ENCODE results near the gene SPTBN1. TPM values are rescaled to one million over a fixed set of nuclear protein-coding genes. Genes with fewer than 3 reads are reported as not detected.

SPTBN1 gene
- total RNA-seq, 1 donor from 2014 or later: 83.2 TPM

DNA sequence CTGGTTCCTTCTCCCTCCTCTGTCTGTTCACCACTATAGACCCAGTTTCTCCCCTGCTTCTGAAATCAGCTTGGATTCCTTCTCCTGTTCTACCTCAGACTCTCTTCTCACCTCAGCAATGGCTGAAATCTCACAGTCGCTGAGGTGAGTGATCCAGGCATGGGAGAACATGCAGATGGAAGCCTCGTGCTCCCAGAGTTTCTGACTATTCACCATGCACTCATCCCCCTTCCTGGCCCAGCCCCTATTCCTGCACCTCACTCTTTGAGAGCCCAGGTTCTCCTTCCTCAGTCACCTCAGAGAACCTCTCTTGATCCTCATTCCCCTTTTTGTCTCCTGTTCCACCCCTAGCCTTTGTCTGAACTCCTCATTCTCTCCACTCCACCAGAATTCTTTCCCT is 78.5 kb downstream of the SPTBN1 start:
- H3K27ac Mint-ChIP-seq: no peak overlapping the region
- CTCF ChIA-PET: interaction anchor here (0.8 kb wide), 1 partner anchor 23 kb away, joined by 3 read pairs; no protein-coding TSS in a partner anchor
- TF ChIP-seq, protein P1, sequence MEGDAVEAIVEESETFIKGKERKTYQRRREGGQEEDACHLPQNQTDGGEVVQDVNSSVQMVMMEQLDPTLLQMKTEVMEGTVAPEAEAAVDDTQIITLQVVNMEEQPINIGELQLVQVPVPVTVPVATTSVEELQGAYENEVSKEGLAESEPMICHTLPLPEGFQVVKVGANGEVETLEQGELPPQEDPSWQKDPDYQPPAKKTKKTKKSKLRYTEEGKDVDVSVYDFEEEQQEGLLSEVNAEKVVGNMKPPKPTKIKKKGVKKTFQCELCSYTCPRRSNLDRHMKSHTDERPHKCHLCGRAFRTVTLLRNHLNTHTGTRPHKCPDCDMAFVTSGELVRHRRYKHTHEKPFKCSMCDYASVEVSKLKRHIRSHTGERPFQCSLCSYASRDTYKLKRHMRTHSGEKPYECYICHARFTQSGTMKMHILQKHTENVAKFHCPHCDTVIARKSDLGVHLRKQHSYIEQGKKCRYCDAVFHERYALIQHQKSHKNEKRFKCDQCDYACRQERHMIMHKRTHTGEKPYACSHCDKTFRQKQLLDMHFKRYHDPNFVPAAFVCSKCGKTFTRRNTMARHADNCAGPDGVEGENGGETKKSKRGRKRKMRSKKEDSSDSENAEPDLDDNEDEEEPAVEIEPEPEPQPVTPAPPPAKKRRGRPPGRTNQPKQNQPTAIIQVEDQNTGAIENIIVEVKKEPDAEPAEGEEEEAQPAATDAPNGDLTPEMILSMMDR (IDR thresholded peaks at IDR 0.05): no peak

DNA sequence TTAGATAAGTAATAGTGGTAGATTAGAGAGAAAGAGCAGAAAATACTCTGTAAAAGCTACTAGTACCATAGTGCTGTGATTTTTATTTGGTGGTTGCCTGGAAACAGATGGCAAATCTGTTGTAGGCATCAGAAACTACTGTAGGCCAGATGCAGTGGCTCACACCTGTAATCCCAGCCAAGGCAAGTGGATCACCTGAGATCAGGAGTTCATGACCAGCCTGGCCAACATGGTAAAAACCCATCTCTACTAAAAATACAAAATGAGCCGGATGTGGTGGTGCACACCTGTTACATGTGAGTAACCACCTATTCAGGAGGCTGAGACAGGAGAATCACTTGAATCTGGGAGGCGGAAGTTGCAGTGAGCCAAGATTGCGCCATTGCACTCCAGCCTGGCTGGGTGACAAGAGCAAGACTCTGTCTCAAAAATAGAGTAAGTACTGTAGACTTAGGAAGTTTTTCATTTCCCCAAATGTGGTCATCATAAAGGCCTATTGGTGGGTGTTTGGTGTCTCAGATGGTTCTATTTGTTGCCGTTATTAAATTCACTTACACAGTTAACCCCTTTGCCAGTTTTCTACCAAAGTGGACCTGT is 79.6 kb downstream of the SPTBN1 start:
- CTCF ChIA-PET: interaction anchor here (1.2 kb wide), 1 partner anchor 12 kb away, joined by 3 read pairs; no protein-coding TSS in a partner anchor
- peak; percentile 40 for ATAC-seq (ENCODE audit: low read depth)

More for the DNA sequence above, 78.5 kb downstream of the SPTBN1 start:
- POLR2A ChIA-PET: no interaction called here
- H3K4me3 Mint-ChIP-seq: no peak overlapping the region
- H3K36me3 Mint-ChIP-seq (ENCODE audit: low read depth): no peaks in the 10 kb centered on the region
- DNase-seq (no peak), ATAC-seq (ENCODE audit: low read depth) (no peak)
- H3K27me3 Mint-ChIP-seq: no peaks in the 10 kb centered on the region
- no peaks in the 10 kb centered on the region for H3K9me3 Mint-ChIP-seq
- H3K4me1 Mint-ChIP-seq: peaks cover 20% of the 10 kb centered on the region
- intact Hi-C loops (cut with micrococcal nuclease): no loop called here

DNA sequence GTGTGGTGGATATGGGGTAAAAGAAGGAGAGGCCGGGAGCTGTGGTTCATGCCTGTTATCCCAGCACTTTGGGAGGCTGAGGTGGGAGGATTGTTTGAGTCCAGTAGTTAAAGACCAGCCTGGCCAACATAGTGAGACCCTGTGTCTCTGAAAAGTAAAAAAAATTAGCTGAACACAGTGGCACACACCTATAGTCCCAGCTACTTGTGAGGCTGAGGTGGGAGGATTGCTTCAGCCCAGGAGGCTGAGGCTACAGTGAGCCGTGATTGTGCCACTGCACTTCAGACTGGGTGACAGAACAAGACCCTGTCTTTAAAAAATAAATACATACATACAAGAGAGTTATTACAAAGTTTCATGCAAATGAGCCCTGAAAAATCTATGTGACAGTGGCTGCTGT is 80.6 kb downstream of the SPTBN1 start:
- no peaks in the 10 kb centered on the region for H3K9me3 Mint-ChIP-seq

More for the DNA sequence above, 79.6 kb downstream of the SPTBN1 start:
- TF ChIP-seq, protein P1 (IDR thresholded peaks at IDR 0.05): no peak
- H3K4me3 Mint-ChIP-seq: no peak overlapping the region
- POLR2A ChIA-PET: interaction anchor here (1.1 kb wide), 1 partner anchor 46 kb away, joined by 7 read pairs; no protein-coding TSS in a partner anchor
- peaks cover 20% of the 10 kb centered on the region for H3K4me1 Mint-ChIP-seq
- H3K36me3 Mint-ChIP-seq (ENCODE audit: low read depth): no peaks in the 10 kb centered on the region
- no peak for DNase-seq
- no peaks in the 10 kb centered on the region for H3K27me3 Mint-ChIP-seq
- H3K9me3 Mint-ChIP-seq: no peaks in the 10 kb centered on the region
- intact Hi-C loops (cut with micrococcal nuclease): loop anchor here (2.0 kb wide), 1 partner anchor 21 kb away; no protein-coding TSS in a partner anchor
- H3K27ac Mint-ChIP-seq: no peak overlapping the region

DNA sequence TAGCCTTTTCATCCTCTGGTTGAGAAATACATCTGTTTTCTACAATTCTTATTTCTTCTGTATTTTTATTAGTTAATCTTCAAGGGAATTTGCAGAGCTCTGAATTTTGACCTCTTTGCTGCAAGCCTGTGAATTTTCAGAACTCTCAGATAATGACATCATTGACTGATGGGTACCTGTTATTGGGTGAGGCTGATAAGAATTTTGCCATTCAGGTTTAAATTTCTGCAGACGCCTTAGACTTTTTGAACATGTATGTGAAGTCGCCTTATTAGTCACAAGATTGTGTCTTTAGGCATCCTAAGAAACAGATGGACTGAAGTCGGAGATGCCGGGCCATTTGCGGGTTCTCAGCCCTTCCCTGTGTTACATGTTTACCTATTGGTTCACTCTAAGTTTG is 82.4 kb downstream of the SPTBN1 start:
- TF ChIP-seq, protein P1 (IDR thresholded peaks at IDR 0.05): no peak
- ChIA-PET CTCF (no interaction called here), POLR2A (no interaction called here)
- H3K9me3 Mint-ChIP-seq: no peaks in the 10 kb centered on the region
- ATAC-seq (ENCODE audit: low read depth) (no peak), DNase-seq (no peak)
- no peaks in the 10 kb centered on the region for H3K27me3 Mint-ChIP-seq
- H3K4me3 Mint-ChIP-seq: no peak overlapping the region
- intact Hi-C loops (cut with micrococcal nuclease): no loop called here
- H3K4me1 Mint-ChIP-seq: peaks cover 12% of the 10 kb centered on the region
- no peak overlapping the region for H3K27ac Mint-ChIP-seq
- no peaks in the 10 kb centered on the region for H3K36me3 Mint-ChIP-seq (ENCODE audit: low read depth)

More for the DNA sequence above, 80.6 kb downstream of the SPTBN1 start:
- TF ChIP-seq, protein P1 (IDR thresholded peaks at IDR 0.05): no peak
- POLR2A ChIA-PET: no interaction called here
- DNase-seq (no peak), ATAC-seq (ENCODE audit: low read depth) (no peak)
- intact Hi-C loops (cut with micrococcal nuclease): loop anchor here (2.0 kb wide), 1 partner anchor 20 kb away; no protein-coding TSS in a partner anchor
- Mint-ChIP-seq H3K4me3 (no peak overlapping the region), H3K36me3 (ENCODE audit: low read depth) (no peaks in the 10 kb centered on the region), H3K27ac (no peak overlapping the region), H3K27me3 (no peaks in the 10 kb centered on the region), H3K4me1 (peaks cover 20% of the 10 kb centered on the region)
- CTCF ChIA-PET: interaction anchor here (1.2 kb wide), 2 partner anchors 13 to 16 kb away, joined by 3 read pairs; no protein-coding TSS in a partner anchor

DNA sequence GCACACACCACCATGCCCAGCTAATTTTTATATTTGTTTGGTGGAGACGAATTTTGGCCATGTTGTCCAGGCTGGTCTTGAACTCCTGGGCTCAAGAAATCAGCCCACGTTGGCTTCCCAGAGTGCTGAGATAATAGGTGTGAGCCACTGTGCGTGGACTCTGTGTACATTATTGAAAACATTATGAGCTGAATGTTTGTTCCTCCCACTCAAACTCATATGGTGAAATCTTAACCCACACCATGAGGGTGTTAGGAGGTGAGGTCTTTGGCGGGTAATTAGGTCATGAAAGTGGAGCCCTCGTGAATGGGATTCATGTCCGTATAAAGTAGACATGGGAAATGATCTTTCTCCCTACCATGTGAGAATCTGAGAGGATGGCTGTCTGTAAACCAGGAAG is 83.6 kb downstream of the SPTBN1 start:
- no peaks in the 10 kb centered on the region for H3K36me3 Mint-ChIP-seq (ENCODE audit: low read depth)
- TF ChIP-seq, protein P1 (IDR thresholded peaks at IDR 0.05): no peak
- no peak for ATAC-seq (ENCODE audit: low read depth)
- intact Hi-C loops (cut with micrococcal nuclease): no loop called here
- no peak overlapping the region for H3K27ac Mint-ChIP-seq
- H3K4me3 Mint-ChIP-seq: no peak overlapping the region
- H3K9me3 Mint-ChIP-seq: no peaks in the 10 kb centered on the region
- peaks cover 15% of the 10 kb centered on the region for H3K4me1 Mint-ChIP-seq
- no peaks in the 10 kb centered on the region for H3K27me3 Mint-ChIP-seq
- no peak for DNase-seq
- POLR2A ChIA-PET: interaction anchor here (0.6 kb wide), 1 partner anchor 42 kb away, joined by 4 read pairs; no protein-coding TSS in a partner anchor
- CTCF ChIA-PET: no interaction called here
